H9 (cell line): ENCODE data around the gene ULK4. TPM values are rescaled to one million over a fixed set of nuclear protein-coding genes. Genes with fewer than 3 reads are reported as not detected.

Source experiments
- DNase-seq: peaks from one replicate; pipeline ENCODE4 v3.0.0-alpha.2; 2017
- H2AFZ ChIP-seq: one replicate; pipeline ENCODE4 v1.6.1; 2013; ENCODE audit warnings: mild to moderate bottlenecking, low read length, control low read depth, moderate library complexity
- H2AK5ac ChIP-seq: 2 replicates; pipeline ENCODE4 v1.6.1; 2013; ENCODE audit warnings: low read length, control low read depth, mixed read lengths; ENCODE audit not compliant: insufficient read length
- H2BK120ac ChIP-seq: one replicate; pipeline ENCODE4 v1.6.1; 2013; ENCODE audit warnings: low read depth, mild to moderate bottlenecking, low read length, control low read depth, inconsistent platforms; ENCODE audit not compliant: poor library complexity, severe bottlenecking
- H2BK12ac ChIP-seq: 2 replicates; pipeline ENCODE4 v1.6.1; 2013; ENCODE audit warnings: low read length, control low read depth, mixed read lengths, low read depth; ENCODE audit not compliant: insufficient read length
- H2BK15ac ChIP-seq: 2 replicates; pipeline ENCODE4 v1.6.1; 2013; ENCODE audit warnings: low read depth, low read length, control low read depth
- H2BK20ac ChIP-seq: one replicate; pipeline ENCODE4 v1.6.1; 2013; ENCODE audit warnings: low read depth, mild to moderate bottlenecking, low read length, control low read depth, inconsistent platforms; ENCODE audit not compliant: poor library complexity, severe bottlenecking
- H2BK5ac ChIP-seq: 2 replicates; pipeline ENCODE4 v1.6.1; 2013; ENCODE audit warnings: low read length, control low read depth, mixed read lengths; ENCODE audit not compliant: insufficient read length
- H3K14ac ChIP-seq: 2 replicates; pipeline ENCODE4 v1.6.1; 2013; ENCODE audit warnings: low read length, control low read depth; ENCODE audit not compliant: insufficient read depth
- H3K18ac ChIP-seq: 2 replicates; pipeline ENCODE4 v1.6.1; 2013; ENCODE audit warnings: low read depth, mild to moderate bottlenecking, mixed read lengths, low read length, control low read depth; ENCODE audit not compliant: insufficient read length
- H3K23ac ChIP-seq: 2 replicates; pipeline ENCODE4 v1.6.1; 2013; ENCODE audit warnings: low read length, control low read depth, mixed read lengths, low read depth; ENCODE audit not compliant: insufficient read length
- H3K23me2 ChIP-seq: 2 replicates; pipeline ENCODE4 v1.6.1; 2013; ENCODE audit warnings: low read depth, mild to moderate bottlenecking, mixed read lengths, low read length, control low read depth; ENCODE audit not compliant: insufficient read length, poor library complexity, severe bottlenecking
- H3K27ac ChIP-seq: 2 replicates; pipeline ENCODE4 v1.5.1; 2013; ENCODE audit warnings: low read length, control low read depth, mixed read lengths, low read depth; ENCODE audit not compliant: insufficient read length
- H3K27me3 ChIP-seq: 2 replicates; pipeline ENCODE4 v1.6.1; 2013; ENCODE audit warnings: low read length, control low read depth, inconsistent platforms; ENCODE audit not compliant: insufficient read depth
- H3K4ac ChIP-seq: 2 replicates; pipeline ENCODE4 v1.6.1; 2013; ENCODE audit warnings: low read depth, mild to moderate bottlenecking, control low read depth, inconsistent platforms, low read length, moderate library complexity
- H3K4me1 ChIP-seq: 2 replicates; pipeline ENCODE4 v1.6.1; 2013; ENCODE audit warnings: low read length, control low read depth, inconsistent platforms; ENCODE audit not compliant: insufficient read depth
- H3K4me2 ChIP-seq: 2 replicates; pipeline ENCODE4 v1.6.1; 2013; ENCODE audit warnings: low read length, control low read depth, mixed read lengths; ENCODE audit not compliant: insufficient read length, insufficient read depth
- H3K56ac ChIP-seq: 2 replicates; pipeline ENCODE4 v1.6.1; 2013; ENCODE audit warnings: low read depth, mild to moderate bottlenecking, mixed read lengths, low read length, control low read depth; ENCODE audit not compliant: insufficient read length
- H3K79me1 ChIP-seq: 2 replicates; pipeline ENCODE4 v1.6.1; 2013; ENCODE audit warnings: low read depth, mild to moderate bottlenecking, moderate library complexity, low read length, control low read depth, inconsistent platforms; ENCODE audit not compliant: insufficient read depth, poor library complexity, severe bottlenecking
- H3K79me2 ChIP-seq: 2 replicates; pipeline ENCODE4 v1.6.1; 2013; ENCODE audit warnings: low read length, control low read depth, inconsistent platforms; ENCODE audit not compliant: insufficient read depth
- H3K9ac ChIP-seq: 2 replicates; pipeline ENCODE4 v1.6.1; 2013; ENCODE audit warnings: low read length, control low read depth, mixed read lengths; ENCODE audit not compliant: insufficient read length; ENCODE audit errors: extremely low read depth
- H3K9me3 ChIP-seq: one replicate; pipeline ENCODE4 v1.6.1; 2013; ENCODE audit warnings: low read depth, low read length, inconsistent platforms; ENCODE audit not compliant: control insufficient read depth
- H3T11ph ChIP-seq: one replicate; pipeline ENCODE4 v1.6.1; 2013; ENCODE audit warnings: mild to moderate bottlenecking, low read length, control low read depth, inconsistent platforms
- H4K20me1 ChIP-seq: one replicate; pipeline ENCODE4 v1.6.1; 2013; ENCODE audit not compliant: control insufficient read depth, insufficient read length, insufficient read depth
- H4K5ac ChIP-seq: 2 replicates; pipeline ENCODE4 v1.6.1; 2013; ENCODE audit warnings: low read depth, mild to moderate bottlenecking, mixed read lengths, low read length, control low read depth; ENCODE audit not compliant: insufficient read length
- H4K8ac ChIP-seq: replicated peaks from 2 replicates; pipeline ENCODE4 v1.6.1; 2013; ENCODE audit warnings: low read length, control low read depth, mixed read lengths, low read depth; ENCODE audit not compliant: insufficient read length
- H4K91ac ChIP-seq: 2 replicates; pipeline ENCODE4 v1.6.1; 2013; ENCODE audit warnings: low read depth, mild to moderate bottlenecking, moderate library complexity, mixed read lengths, low read length, control low read depth; ENCODE audit not compliant: insufficient read length
- H3K27ac Mint-ChIP-seq, 3 experiments: 2 replicates in 2 of 3; 3 replicates in 1 of 3; pipeline ENCODE4 v1.8.0; 2020 to 2021; ENCODE audit warnings: mixed read lengths in 3 of 3, mild to moderate bottlenecking in 1 of 3, moderate library complexity in 1 of 3
- H3K27me3 Mint-ChIP-seq: 2 replicates; pipeline ENCODE4 v1.8.0; 2021; ENCODE audit warnings: low read depth, mild to moderate bottlenecking, moderate library complexity, mixed read lengths
- H3K36me3 Mint-ChIP-seq, 3 experiments: 2 replicates in 2 of 3; 3 replicates in 1 of 3; pipeline ENCODE4 v1.8.0; 2020 to 2021; ENCODE audit warnings: low read depth in 3 of 3, mixed read lengths in 3 of 3; ENCODE audit not compliant: insufficient read depth in 1 of 3
- H3K4me1 Mint-ChIP-seq, 2 experiments: 2 replicates each; pipeline ENCODE4 v1.8.0; 2020; ENCODE audit warnings: mixed read lengths in 2 of 2
- H3K4me3 Mint-ChIP-seq, 2 experiments: 2 replicates in 1 of 2; 3 replicates in 1 of 2; pipeline ENCODE4 v1.8.0; 2020 to 2021; ENCODE audit warnings: mild to moderate bottlenecking in 2 of 2, mixed read lengths in 2 of 2, moderate library complexity in 1 of 2
- H3K9me3 Mint-ChIP-seq, 2 experiments: 2 replicates in 1 of 2; 3 replicates in 1 of 2; pipeline ENCODE4 v1.8.0; 2020; ENCODE audit warnings: mild to moderate bottlenecking in 2 of 2, mixed read lengths in 2 of 2, moderate library complexity in 1 of 2
- WGBS: extraction: QIAGEN DNeasy Blood & Tissue Kit; methylation state at CpG from one replicate; pipeline ENCODE4 v1.1.7; 2013; ENCODE audit warnings: missing lambda C conversion rate, low lambda C conversion rate, mixed read lengths; ENCODE audit not compliant: insufficient read length; ENCODE audit errors: extremely low coverage; 5-methylcytosine and 5-hydroxymethylcytosine counted together
- total RNA-seq: library from RNA; stranded (reverse); gene quantifications from 2 replicates; pipeline ENCODE4 v1.2.1, GENCODE V29; 2021
- TF ChIP-seq, protein P1 (sequence below): fragments of 200-600 bp; sonication (generic); conservative IDR thresholded peaks from 3 replicates; pipeline ENCODE4 v1.8.0; 2021; ENCODE audit warnings: antibody characterized with exemption, mild to moderate bottlenecking

ULK4 gene
- total RNA-seq, 1 experiment from 2014 or later = 12.9 TPM

DNA sequence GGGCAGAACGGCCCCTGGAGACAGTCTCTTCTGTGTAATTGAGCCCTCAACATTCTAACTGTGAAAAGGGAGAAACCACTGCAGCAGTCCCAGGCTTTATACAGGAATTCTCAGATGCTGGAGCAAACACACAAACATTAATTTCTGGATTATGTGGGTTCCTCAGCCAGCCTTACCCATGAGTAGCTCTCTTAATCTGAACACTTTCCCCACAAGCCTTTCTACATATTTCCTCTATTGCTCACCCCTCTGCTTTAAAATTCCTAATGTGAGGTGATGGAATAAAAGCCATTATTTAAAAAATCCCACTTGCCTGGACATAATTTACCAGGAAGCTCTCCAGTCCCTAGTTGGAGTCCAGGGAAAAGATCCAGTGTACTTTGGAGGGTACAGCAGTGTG is 623.6 kb downstream of the ULK4 start:
- Histone ChIP-seq H3K79me2 (no peaks in the 10 kb centered on the region), H3K4me2 (no peak overlapping the region), H3K9me3 (no peaks in the 10 kb centered on the region), H2BK120ac (no peak overlapping the region), H3K14ac (no peak overlapping the region), H3K23ac (no peak overlapping the region), H3K79me1 (no peaks in the 10 kb centered on the region), H3T11ph (no peak overlapping the region), H4K91ac (no peak overlapping the region), H2AK5ac (no peak overlapping the region), H3K27ac (no peak overlapping the region), H3K4me1 (no peaks in the 10 kb centered on the region), H4K5ac (no peak overlapping the region), H2BK20ac (no peak overlapping the region), H4K20me1 (no peaks in the 10 kb centered on the region), H3K18ac (no peak overlapping the region), H3K27me3 (no peaks in the 10 kb centered on the region), H3K9ac (no peak overlapping the region), H2BK15ac (no peak overlapping the region), H3K23me2 (no peaks in the 10 kb centered on the region), H2AFZ (no peak overlapping the region), H3K4ac (no peak overlapping the region), H3K56ac (no peak overlapping the region), H4K8ac (no peak overlapping the region), H2BK12ac (no peak overlapping the region), H2BK5ac (no peak overlapping the region)
- DNase-seq = no peak
- Mint-ChIP-seq H3K4me1 (peaks cover 8 to 15% of the 10 kb centered on the region in 2 experiments), H3K4me3 (no peak overlapping the region), H3K27ac (no peak overlapping the region), H3K9me3 (peaks cover 0 to 4% of the 10 kb centered on the region in 2 experiments; a peak in 2 of 5 replicates), H3K27me3 (no peaks in the 10 kb centered on the region; the same call in 1 of the 2 replicates), H3K36me3 (no peaks in the 10 kb centered on the region)
- TF ChIP-seq, protein P1, sequence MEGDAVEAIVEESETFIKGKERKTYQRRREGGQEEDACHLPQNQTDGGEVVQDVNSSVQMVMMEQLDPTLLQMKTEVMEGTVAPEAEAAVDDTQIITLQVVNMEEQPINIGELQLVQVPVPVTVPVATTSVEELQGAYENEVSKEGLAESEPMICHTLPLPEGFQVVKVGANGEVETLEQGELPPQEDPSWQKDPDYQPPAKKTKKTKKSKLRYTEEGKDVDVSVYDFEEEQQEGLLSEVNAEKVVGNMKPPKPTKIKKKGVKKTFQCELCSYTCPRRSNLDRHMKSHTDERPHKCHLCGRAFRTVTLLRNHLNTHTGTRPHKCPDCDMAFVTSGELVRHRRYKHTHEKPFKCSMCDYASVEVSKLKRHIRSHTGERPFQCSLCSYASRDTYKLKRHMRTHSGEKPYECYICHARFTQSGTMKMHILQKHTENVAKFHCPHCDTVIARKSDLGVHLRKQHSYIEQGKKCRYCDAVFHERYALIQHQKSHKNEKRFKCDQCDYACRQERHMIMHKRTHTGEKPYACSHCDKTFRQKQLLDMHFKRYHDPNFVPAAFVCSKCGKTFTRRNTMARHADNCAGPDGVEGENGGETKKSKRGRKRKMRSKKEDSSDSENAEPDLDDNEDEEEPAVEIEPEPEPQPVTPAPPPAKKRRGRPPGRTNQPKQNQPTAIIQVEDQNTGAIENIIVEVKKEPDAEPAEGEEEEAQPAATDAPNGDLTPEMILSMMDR = no peak
- WGBS = no CpG with 5 or more reads among the region's 1 CpG
